AG09319 (cell line): Measurements from ENCODE around the gene CDX1.

Source experiments
- DNase-seq: peaks from one replicate; pipeline ENCODE4 v3.0.0-alpha.2; 2010; ENCODE audit warnings: low read depth; ENCODE audit errors: extremely low read depth
- CTCF ChIP-seq: IDR thresholded peaks from 2 replicates; pipeline ENCODE4 v1.5.1; 2011; ENCODE audit warnings: low read depth, mild to moderate bottlenecking, inconsistent platforms, low read length, moderate library complexity

Gene CDX1

DNA sequence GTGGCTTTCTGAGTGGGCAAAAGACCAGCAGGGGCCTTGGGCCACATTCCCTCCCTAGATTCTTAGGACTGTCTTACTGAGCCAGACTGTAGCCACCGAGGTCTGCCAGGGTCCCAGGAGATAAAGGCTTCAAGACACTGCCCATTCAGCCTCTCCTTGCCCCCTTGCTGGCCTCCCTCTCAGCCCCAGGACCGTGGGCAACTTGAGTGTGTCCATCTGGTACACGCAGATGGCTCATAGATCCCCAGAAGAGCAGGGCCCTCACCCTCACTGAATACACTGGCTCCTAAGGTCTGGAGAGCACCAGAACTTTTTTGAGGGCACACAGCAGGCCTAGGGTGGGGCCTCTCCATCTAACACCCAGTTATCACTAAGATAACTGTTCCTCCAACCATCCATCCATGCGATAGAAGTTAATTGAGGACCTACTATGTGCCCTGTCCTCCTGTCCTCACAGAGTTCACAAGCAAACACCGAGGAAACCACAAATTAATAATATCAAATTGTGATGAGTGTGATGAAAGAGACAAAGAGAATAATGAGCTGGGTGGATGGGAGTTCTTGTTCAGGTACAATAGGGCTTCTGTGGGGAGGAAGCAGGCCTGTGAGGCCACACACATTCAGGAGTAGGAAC is 6.0 kb upstream of the CDX1 start:
- DNase-seq = no peak
- TF ChIP-seq CTCF = no peak

DNA sequence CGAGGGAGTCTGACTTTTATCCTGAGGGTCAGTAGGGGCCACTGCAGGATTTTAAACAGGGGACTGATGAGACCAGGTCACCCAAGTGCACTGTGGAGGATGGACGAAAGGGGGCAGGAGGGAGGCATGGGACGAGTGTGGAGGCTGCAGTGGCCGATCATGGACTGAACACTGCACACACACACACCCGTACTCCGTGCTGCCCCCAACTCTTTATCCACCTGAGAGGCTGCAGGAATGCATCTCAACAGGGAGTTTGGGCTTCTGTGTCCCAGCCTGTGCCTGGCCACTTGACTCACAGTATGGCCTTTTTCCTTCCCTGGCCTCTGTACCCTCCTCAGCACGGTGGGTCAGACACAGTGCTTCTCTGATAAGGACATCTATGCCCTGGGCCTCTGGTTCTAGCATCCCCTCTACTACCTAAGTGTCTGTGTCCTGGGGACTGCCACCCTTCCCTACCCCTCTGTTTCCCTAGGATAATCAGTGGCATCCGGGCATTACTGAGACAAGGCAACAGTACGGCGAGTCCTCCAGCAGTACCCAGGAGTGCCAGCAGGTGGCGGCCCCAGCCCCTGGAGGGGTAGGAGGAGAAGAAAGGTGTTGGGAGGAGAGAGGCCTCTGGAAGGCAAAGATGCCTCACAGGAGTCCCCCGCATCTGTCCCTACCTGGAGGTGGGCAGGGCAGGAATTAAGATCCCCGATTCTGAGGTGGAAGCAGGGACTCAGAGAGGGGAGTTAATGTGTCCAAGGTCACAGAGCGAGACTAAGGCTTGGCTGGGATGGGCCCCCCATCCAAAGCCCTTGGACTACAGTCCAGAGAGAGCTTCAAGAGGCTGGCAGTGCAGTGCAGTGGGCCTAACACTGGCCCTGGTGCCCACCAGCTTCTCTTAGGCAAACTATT is 5.1 kb upstream of the CDX1 start:
- TF ChIP-seq CTCF = peak; percentile 99
- DNase-seq = no peak

DNA sequence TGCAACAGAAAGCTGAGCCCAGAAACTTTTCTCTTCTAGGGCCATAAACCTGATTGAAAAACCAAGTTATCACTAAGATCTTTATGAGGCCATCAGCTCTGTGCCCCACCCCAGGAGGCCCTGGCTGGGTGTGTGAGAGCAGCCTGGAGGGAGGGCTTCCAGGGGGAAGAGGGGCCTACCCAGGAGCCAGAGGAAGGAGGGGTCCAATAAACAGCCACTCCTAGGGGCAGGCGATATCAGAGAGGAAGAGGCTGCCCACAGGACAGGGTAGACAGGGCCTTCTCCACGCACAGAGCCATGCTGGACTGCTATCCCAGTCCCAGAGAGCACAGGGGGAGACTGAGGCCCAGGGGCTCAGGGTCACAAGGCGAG is 4.5 kb upstream of the CDX1 start:
- DNase-seq = no peak
- no peak for TF ChIP-seq CTCF

DNA sequence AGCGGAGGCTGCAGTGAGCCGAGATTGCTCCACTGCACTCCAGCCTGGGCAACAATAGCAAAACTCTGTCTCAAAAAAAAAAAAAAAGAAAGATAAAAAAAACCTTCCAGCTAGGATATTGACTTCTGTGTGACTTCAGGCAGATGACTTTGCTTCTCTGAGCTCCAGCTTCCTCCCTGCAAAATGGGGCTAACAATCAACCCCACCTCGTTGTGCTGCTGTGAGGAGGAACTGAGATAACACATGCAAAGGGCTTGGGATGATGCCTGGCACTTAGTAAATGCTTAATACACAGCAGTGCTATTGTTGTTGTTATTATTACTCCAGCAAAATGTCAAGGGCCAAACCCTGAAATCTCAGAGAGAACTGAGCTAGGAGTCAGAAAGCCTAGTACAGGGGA is 3.5 kb upstream of the CDX1 start:
- DNase-seq = no peak
- TF ChIP-seq CTCF = no peak

DNA sequence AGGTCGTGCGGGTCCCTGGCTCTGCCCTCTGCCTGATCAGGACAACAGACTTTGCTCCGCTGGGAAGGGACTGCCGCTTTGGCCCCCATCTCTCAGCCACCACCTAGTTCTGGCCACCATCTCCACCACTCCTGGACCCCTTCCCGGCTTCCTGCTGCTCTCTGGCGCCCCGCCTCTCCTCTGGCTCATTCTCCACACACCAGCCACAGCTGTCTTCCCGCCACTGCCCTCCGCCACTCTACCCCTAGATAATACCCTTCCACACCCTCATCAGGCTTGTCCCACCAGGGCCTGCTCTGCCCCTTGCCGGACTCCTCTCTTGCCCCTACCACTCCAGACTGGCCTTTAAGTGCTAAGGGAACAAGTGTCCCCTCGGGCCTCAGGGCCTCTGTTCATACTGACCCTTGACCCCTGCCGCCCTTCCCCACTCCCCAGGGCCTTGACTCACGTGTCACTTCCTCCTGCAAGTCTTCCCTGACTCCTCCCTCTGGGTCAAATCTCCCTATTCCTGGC is 3.0 kb upstream of the CDX1 start:
- no peak for DNase-seq
- TF ChIP-seq CTCF = peak; percentile 37

GRCh38 chr5:150164211-150164980 is 2.2 kb upstream of the CDX1 start:
- no peak for TF ChIP-seq CTCF
- no peak for DNase-seq
